H1 (cell line): ENCODE measurements around the gene ECI1. TPM values are rescaled to one million over a fixed set of nuclear protein-coding genes. Genes with fewer than 3 reads are reported as not detected.

Source experiments
- CTCF ChIA-PET: fragments of 300-600 bp; sonication (Branson Sonifier 250); formaldehyde crosslinking; loops from one replicate; lab custom pipeline; 2021; ENCODE audit not compliant: partially characterized antibody; lab: Charles Lee
- POLR2A ChIA-PET: fragments of 300-600 bp; sonication (Branson Sonifier 250); formaldehyde crosslinking; loops from one replicate; lab custom pipeline; 2021; ENCODE audit warnings: inconsistent platforms; ENCODE audit not compliant: partially characterized antibody; lab: Charles Lee
- DNase-seq, 2 experiments: peaks; one replicate each; pipeline versions ENCODE4 v3.0.0 to v3.0.0-alpha.2; 2010 to 2022; ENCODE audit warnings: low spot score in 2 of 2, low read depth in 1 of 2, mixed read lengths in 1 of 2
- FAIRE-seq: peaks from 2 replicates; lab custom pipeline; 2011; peaks lifted over from hg19 to GRCh38; lab: Jason Lieb, UNC
- H2AFZ ChIP-seq: 2 replicates; pipeline ENCODE4 v1.8.1; 2012; ENCODE audit warnings: low read length, inconsistent platforms
- H2AK5ac ChIP-seq: 2 replicates; pipeline ENCODE4 v1.6.1; 2013; ENCODE audit warnings: low read depth, low read length
- H2BK120ac ChIP-seq: replicated peaks from 2 replicates; pipeline ENCODE3; 2013; ENCODE audit warnings: low read depth, low read length, inconsistent platforms
- H2BK12ac ChIP-seq: 2 replicates; pipeline ENCODE4 v1.6.1; 2013; ENCODE audit warnings: low read depth, low read length
- H2BK15ac ChIP-seq: 2 replicates; pipeline ENCODE4 v1.6.1; 2013; ENCODE audit warnings: low read length
- H2BK20ac ChIP-seq: 2 replicates; pipeline ENCODE4 v1.6.1; 2013; ENCODE audit warnings: low read length
- H2BK5ac ChIP-seq: 2 replicates; pipeline ENCODE4 v1.6.1; 2013; ENCODE audit warnings: low read depth, low read length
- H3K14ac ChIP-seq: 2 replicates; pipeline ENCODE4 v1.6.1; 2013; ENCODE audit warnings: inconsistent platforms; ENCODE audit not compliant: insufficient read length
- H3K18ac ChIP-seq: 2 replicates; pipeline ENCODE4 v1.6.1; 2013; ENCODE audit warnings: low read length; ENCODE audit errors: extremely low read depth
- H3K23ac ChIP-seq: 2 replicates; pipeline ENCODE4 v1.6.1; 2013; ENCODE audit warnings: inconsistent platforms; ENCODE audit not compliant: insufficient read length
- H3K23me2 ChIP-seq: 2 replicates; pipeline ENCODE4 v1.6.1; 2013; ENCODE audit warnings: low read depth, low read length
- H3K27ac ChIP-seq: 2 replicates; pipeline ENCODE4 v1.6.1; 2011; ENCODE audit warnings: low read depth, low read length, inconsistent platforms
- H3K27me3 ChIP-seq, 4 experiments: replicated peaks in 1 of 4; 1 replicate in 1 of 4; 2 replicates in 3 of 4; pipeline versions ENCODE4 v1.6.1 to v1.8.1; 2011 to 2013; ENCODE audit warnings: low read length in 3 of 4, mild to moderate bottlenecking in 3 of 4, inconsistent platforms in 2 of 4, mixed read lengths in 2 of 4, moderate library complexity in 1 of 4; ENCODE audit not compliant: control insufficient read depth in 3 of 4, insufficient read depth in 3 of 4; ENCODE audit errors: extremely low read depth in 1 of 4
- H3K36me3 ChIP-seq, 4 experiments: 2 replicates each; pipeline versions ENCODE4 v1.6.1 to v1.8.1; 2011 to 2013; ENCODE audit warnings: mild to moderate bottlenecking in 4 of 4, low read length in 3 of 4, moderate library complexity in 2 of 4, control low read depth in 1 of 4, inconsistent platforms in 1 of 4; ENCODE audit not compliant: insufficient read depth in 4 of 4, control insufficient read depth in 2 of 4
- H3K4ac ChIP-seq: replicated peaks from 2 replicates; pipeline ENCODE3; 2013; ENCODE audit warnings: low read length, low read depth, mixed read lengths, inconsistent platforms; ENCODE audit not compliant: insufficient read length
- H3K4me1 ChIP-seq, 4 experiments: replicated peaks in 1 of 4; 1 replicate in 1 of 4; 2 replicates in 3 of 4; pipeline versions ENCODE4 v1.6.1 to v1.8.1; 2011 to 2013; ENCODE audit warnings: low read length in 3 of 4, inconsistent platforms in 2 of 4, mixed read lengths in 1 of 4; ENCODE audit not compliant: insufficient read depth in 4 of 4, control insufficient read depth in 3 of 4
- H3K4me2 ChIP-seq, 2 experiments: 2 replicates each; pipeline versions ENCODE4 v1.6.1 to v1.8.1; 2011 to 2013; ENCODE audit warnings: low read depth in 2 of 2, low read length in 2 of 2, control low read depth in 1 of 2, inconsistent platforms in 1 of 2, mild to moderate bottlenecking in 1 of 2; ENCODE audit not compliant: insufficient read depth in 1 of 2
- H3K4me3 ChIP-seq, 4 experiments: fragments of 200-600, 300-600 bp in 1 of 4; sonication (generic), shearing (Covaris generic), sonication (Bioruptor Twin) in 1 of 4; 2 replicates each; pipeline versions ENCODE4 v1.5.1 to v1.8.1; 2011 to 2016; ENCODE audit warnings: low read length in 4 of 4, low read depth in 3 of 4, control low read depth in 2 of 4, inconsistent platforms in 2 of 4, mild to moderate bottlenecking in 2 of 4, mixed read lengths in 1 of 4, moderate library complexity in 1 of 4; ENCODE audit not compliant: insufficient read depth in 2 of 4; ENCODE audit errors: extremely low read depth in 1 of 4
- H3K56ac ChIP-seq: replicated peaks from 2 replicates; pipeline ENCODE3; 2013; ENCODE audit warnings: low read depth, mild to moderate bottlenecking, mixed read lengths, low read length, inconsistent platforms; ENCODE audit not compliant: insufficient read length
- H3K79me1 ChIP-seq: 2 replicates; pipeline ENCODE4 v1.6.1; 2013; ENCODE audit warnings: low read depth, low read length, control low read depth
- H3K79me2 ChIP-seq, 2 experiments: 2 replicates each; pipeline versions ENCODE4 v1.6.1 to v1.8.1; 2012 to 2013; ENCODE audit warnings: low read length in 2 of 2, mild to moderate bottlenecking in 2 of 2, inconsistent platforms in 1 of 2; ENCODE audit not compliant: insufficient read depth in 2 of 2, control insufficient read depth in 1 of 2
- H3K9ac ChIP-seq, 4 experiments: replicated peaks in 1 of 4; 1 replicate in 1 of 4; 2 replicates in 3 of 4; pipeline versions ENCODE4 v1.6.1 to v1.8.1; 2011 to 2013; ENCODE audit warnings: low read depth in 3 of 4, low read length in 3 of 4, control low read depth in 2 of 4, mild to moderate bottlenecking in 2 of 4, moderate library complexity in 2 of 4, inconsistent platforms in 1 of 4; ENCODE audit errors: extremely low read depth in 1 of 4
- H3K9me3 ChIP-seq, 2 experiments: 2 replicates each; pipeline versions ENCODE4 v1.6.1 to v1.8.1; 2012 to 2013; ENCODE audit warnings: mild to moderate bottlenecking in 2 of 2, moderate library complexity in 2 of 2, control low read depth in 1 of 2, inconsistent platforms in 1 of 2, low read depth in 1 of 2, low read length in 1 of 2, mixed read lengths in 1 of 2; ENCODE audit not compliant: insufficient read depth in 2 of 2
- H4K20me1 ChIP-seq, 2 experiments: replicated peaks in 1 of 2; 2 replicates each; pipeline versions ENCODE3 to v1.8.1; 2011 to 2013; ENCODE audit warnings: inconsistent platforms in 2 of 2, low read length in 2 of 2, mild to moderate bottlenecking in 1 of 2; ENCODE audit not compliant: insufficient read depth in 2 of 2, control insufficient read depth in 1 of 2
- H4K5ac ChIP-seq: 2 replicates; pipeline ENCODE4 v1.6.1; 2013; ENCODE audit warnings: low read length, low read depth, mixed read lengths, inconsistent platforms; ENCODE audit not compliant: insufficient read length
- H4K8ac ChIP-seq: 2 replicates; pipeline ENCODE4 v1.8.0; 2013; ENCODE audit warnings: mild to moderate bottlenecking, moderate library complexity, low read length, inconsistent platforms; ENCODE audit not compliant: insufficient read depth; ENCODE audit errors: extremely low read depth
- H4K91ac ChIP-seq: replicated peaks from 2 replicates; pipeline ENCODE3; 2013; ENCODE audit warnings: low read length, mixed read lengths, inconsistent platforms; ENCODE audit not compliant: insufficient read length
- ATF2 ChIP-seq: IDR thresholded peaks from 2 replicates; pipeline ENCODE4 v1.6.1; 2012; ENCODE audit warnings: low read length, inconsistent platforms
- FOSL1 ChIP-seq: IDR thresholded peaks from 2 replicates; pipeline ENCODE4 v1.6.1; 2011; ENCODE audit warnings: mild to moderate bottlenecking, low read depth, low read length, moderate library complexity; ENCODE audit not compliant: insufficient read depth
- WGBS, 2 experiments: shearing (Covaris generic) in 1 of 2; methylation state at CpG; one replicate each; pipeline versions ENCODE4 v1.1.6 to v1.1.7; 2013 to 2015; ENCODE audit warnings: low lambda C conversion rate in 2 of 2, mixed read lengths in 2 of 2, inconsistent platforms in 1 of 2, low coverage in 1 of 2, missing lambda C conversion rate in 1 of 2; ENCODE audit not compliant: insufficient replicate concordance in 2 of 2, insufficient coverage in 1 of 2, insufficient read length in 1 of 2; ENCODE audit errors: extremely low coverage in 1 of 2, missing lambda C conversion rate in 1 of 2; 5-methylcytosine and 5-hydroxymethylcytosine counted together
- polyA plus RNA-seq, 7 experiments: library from polyadenylated mRNA; depleted of rRNA in 3 of 7; stranded (reverse) in 5 of 7; unstranded in 2 of 7; fragments of >200 nt in 5 of 7; fragments of 200-250 nt in 2 of 7; gene quantifications; 1 replicate in 5 of 7; 2 replicates in 1 of 7; 4 replicates in 1 of 7; pipeline versions ENCODE4 v1.2.1 to v1.2.3, GENCODE V29; 2011 to 2013; ENCODE audit warnings: missing spikeins in 2 of 7, mixed read lengths in 2 of 7
- total RNA-seq: library from RNA; stranded (reverse); fragmentation: NEBNext Ultra II Directional; extraction: Animal tissue kit (Norgen Biotek cat#: 25700); gene quantifications from 2 replicates; pipeline ENCODE4 v1.2.1, GENCODE V29; 2021

The ECI1 gene
- total and polyA plus RNA-seq, 2 of the 8 experiments (the other 6 are each of a cell fraction or from before 2014, with no cell fraction given): 79.5 to 151 TPM

- Histone ChIP-seq H3K4ac (no peak overlapping the region), H3K4me2 (no peak overlapping the region), H4K8ac (0 out of 2 replicates have a peak overlapping the region, but pooled peaks have one; percentile 25), H2BK5ac (no peak overlapping the region), H2BK120ac (no peak overlapping the region), H2AK5ac (no peak overlapping the region), H2BK20ac (no peak overlapping the region), H3K27me3 (no peaks in the 10 kb centered on the region), H3K9ac (no peak overlapping the region), H3K9me3 (no peaks in the 10 kb centered on the region), H4K5ac (no peak overlapping the region), H3K23me2 (no peaks in the 10 kb centered on the region), H3K23ac (no peak overlapping the region), H3K14ac (no peak overlapping the region), H3K79me1 (peaks cover 3% of the 10 kb centered on the region; the same call in 1 of the 2 replicates), H3K36me3 (peaks cover 0 to 46% (median 4%) of the 10 kb centered on the region in 4 experiments; a peak in 5 of 8 replicates), H3K27ac (no peak overlapping the region), H4K91ac (no peak overlapping the region), H4K20me1 (peaks cover 9 to 19% of the 10 kb centered on the region in 2 experiments), H3K79me2 (peaks cover 3 to 21% of the 10 kb centered on the region in 2 experiments; a peak in 2 of 4 replicates), H3K4me3 (no peak overlapping the region), H3K56ac (no peak overlapping the region), H3K18ac (no peak overlapping the region), H3K4me1 (no peaks in the 10 kb centered on the region), H2BK15ac (no peak overlapping the region), H2AFZ (no peak overlapping the region), H2BK12ac (no peak overlapping the region)
- DNase-seq (no peak), FAIRE-seq (no peak)
- 92% methylated on average over 23 of the region's 23 CpGs; no CpG with 5 or more reads in 1 of the 2 experiments for WGBS, 2 experiments
- ChIA-PET POLR2A (interaction anchor here (1.3 to 6.7 kb wide), 4 partner anchors 9 to 61 kb away, joined by 4 to 37 read pairs (median 20); partner anchors contain the start of gene BRICD5), CTCF (no interaction called here)
- TF ChIP-seq FOSL1: no peak
- no peak for TF ChIP-seq ATF2
These were observed 21.6 kb downstream of the ECI1 start for GRCh38 chr16:2229632-2230250.
